BE2C (cell line): ENCODE results near the gene INSRR.

Experiments used
- DNase-seq: peaks from one replicate; pipeline ENCODE4 v3.0.0-alpha.2; 2020
- H3K27me3 ChIP-seq: fragments of 250-450 bp; sonication (Bioruptor Pico); 2 replicates; pipeline ENCODE4 v1.5.1; 2020; ENCODE audit warnings: mild to moderate bottlenecking
- H3K36me3 ChIP-seq: fragments of 250-450 bp; sonication (Bioruptor Pico); 2 replicates; pipeline ENCODE4 v1.5.1; 2020; ENCODE audit warnings: mild to moderate bottlenecking
- H3K4me1 ChIP-seq: fragments of 250-450 bp; sonication (Bioruptor Pico); 2 replicates; pipeline ENCODE4 v1.5.1; 2020
- H3K4me3 ChIP-seq: 2 replicates; pipeline ENCODE4 v1.5.1; 2011; ENCODE audit warnings: low read depth, low read length
- H3K9me3 ChIP-seq: fragments of 250-450 bp; sonication (Bioruptor Pico); 2 replicates; pipeline ENCODE4 v1.5.1; 2020
- CTCF ChIP-seq: IDR thresholded peaks from 2 replicates; pipeline ENCODE4 v1.5.1; 2012; ENCODE audit warnings: mild to moderate bottlenecking, low read depth, low read length

INSRR gene

GRCh38 chr1:156796340-156797097, 62.4 kb downstream of the INSRR start:
- Histone ChIP-seq H3K4me1 (peaks cover 31% of the 10 kb centered on the region), H3K27me3 (no peaks in the 10 kb centered on the region), H3K36me3 (peaks cover 80% of the 10 kb centered on the region), H3K4me3 (no peak overlapping the region), H3K9me3 (no peaks in the 10 kb centered on the region)
- no peak for TF ChIP-seq CTCF
- no peak for DNase-seq

GRCh38 chr1:156795787-156796186, 63.1 kb downstream of the INSRR start:
- TF ChIP-seq CTCF = no peak
- Histone ChIP-seq H3K27me3 (no peaks in the 10 kb centered on the region), H3K9me3 (no peaks in the 10 kb centered on the region), H3K36me3 (peaks cover 87% of the 10 kb centered on the region), H3K4me3 (no peak overlapping the region), H3K4me1 (peaks cover 26% of the 10 kb centered on the region)
- no peak for DNase-seq

GRCh38 chr1:156795374-156795733, 63.6 kb downstream of the INSRR start:
- no peak for TF ChIP-seq CTCF
- Histone ChIP-seq H3K4me3 (no peak overlapping the region), H3K27me3 (no peaks in the 10 kb centered on the region), H3K36me3 (peaks cover 88% of the 10 kb centered on the region), H3K9me3 (no peaks in the 10 kb centered on the region), H3K4me1 (peaks cover 23% of the 10 kb centered on the region)
- no peak for DNase-seq

- no peak for DNase-seq
- Histone ChIP-seq H3K4me3 (no peak overlapping the region), H3K4me1 (peaks cover 18% of the 10 kb centered on the region), H3K27me3 (no peaks in the 10 kb centered on the region), H3K36me3 (peaks cover 86% of the 10 kb centered on the region), H3K9me3 (no peaks in the 10 kb centered on the region)
- TF ChIP-seq CTCF = no peak
These were observed 64.2 kb downstream of the INSRR start for GRCh38 chr1:156794506-156795373.
